Measurements from ENCODE around the gene MEIOSIN. TPM values are rescaled to one million over a fixed set of nuclear protein-coding genes. Genes with fewer than 3 reads are reported as not detected.
A peak's percentile ranks its signal among the peaks of the same experiment; 100 is the strongest.

MEIOSIN gene
- polyA plus RNA-seq, 1 donor from 2014 or later = not detected

DNA sequence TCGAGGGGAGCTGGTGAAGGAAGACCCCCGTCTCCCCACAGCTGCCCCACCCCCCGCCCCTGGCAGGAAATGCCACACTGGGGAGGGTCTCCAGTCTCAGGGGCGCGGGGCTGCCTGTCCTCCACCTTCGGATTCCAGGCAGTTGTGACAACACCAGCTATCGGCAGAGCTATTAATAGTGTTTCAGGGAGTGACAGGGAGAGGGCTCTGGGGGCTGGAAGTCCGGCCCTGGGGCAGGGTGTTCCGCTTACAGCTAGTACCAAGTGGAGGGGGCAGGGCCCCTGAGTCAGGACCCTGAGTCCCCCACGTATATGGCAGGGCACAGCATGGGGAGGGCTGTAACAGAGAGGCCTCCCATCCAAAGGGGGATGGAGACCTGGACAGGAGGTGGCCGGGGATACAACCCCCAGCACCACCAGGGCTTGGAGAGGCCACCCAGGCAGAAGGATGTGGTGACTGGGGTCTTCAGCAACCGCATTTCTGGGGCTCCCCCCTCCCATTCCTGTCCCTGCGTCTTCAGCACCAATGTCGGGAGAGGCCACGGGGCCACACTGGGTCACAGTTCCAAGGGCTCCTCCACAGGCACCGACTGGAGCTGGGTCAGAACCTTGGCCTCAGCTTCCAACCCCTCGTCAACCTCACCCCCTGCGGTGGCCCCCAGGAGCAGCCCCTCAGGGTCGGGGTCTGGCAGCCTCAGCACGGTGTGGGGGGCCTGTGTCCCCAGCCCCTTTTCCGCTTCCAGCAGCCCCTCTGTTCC is 31.9 kb downstream of the MEIOSIN start:
- no peaks in the 10 kb centered on the region for H4K20me1 ChIP-seq (ENCODE audit: insufficient read depth)
- no peak overlapping the region for H3K4me2 ChIP-seq (ENCODE audit: low read length)
- no peaks in the 10 kb centered on the region for H3K9me2 ChIP-seq (ENCODE audit: insufficient read depth, low read length)
- no peaks in the 10 kb centered on the region for H3K36me3 ChIP-seq (ENCODE audit: insufficient read depth, low read length)
- peak overlapping the region; percentile 2 for H3K4me3 ChIP-seq (ENCODE audit: low read length)
- no peak overlapping the region for H2AFZ ChIP-seq (ENCODE audit: low read depth, low read length)
- H3K9ac ChIP-seq (ENCODE audit: low read length) = peak overlapping the region; percentile 30
- no peaks in the 10 kb centered on the region for H3K79me2 ChIP-seq (replicated peaks; ENCODE audit: insufficient read depth, low read length)
- H3K27me3 ChIP-seq (ENCODE audit: insufficient read depth, low read depth, low read length) = peaks cover 22% of the 10 kb centered on the region
- no peaks in the 10 kb centered on the region for H3K9me3 ChIP-seq (ENCODE audit: low read length)
- no peak overlapping the region for H3K27ac ChIP-seq (ENCODE audit: low read length)
- no peaks in the 10 kb centered on the region for H3F3A ChIP-seq (ENCODE audit: insufficient read depth, low read length, poor library complexity, severe bottlenecking)
- TF ChIP-seq POLR2AphosphoS5 (IDR thresholded peaks at IDR 0.05) (no peak), SMC3 (conservative IDR thresholded peaks at IDR 0.05; ENCODE audit: poor library complexity) (no peak), TAF1 (IDR thresholded peaks at IDR 0.05; ENCODE audit: low read depth) (no peak)

DNA sequence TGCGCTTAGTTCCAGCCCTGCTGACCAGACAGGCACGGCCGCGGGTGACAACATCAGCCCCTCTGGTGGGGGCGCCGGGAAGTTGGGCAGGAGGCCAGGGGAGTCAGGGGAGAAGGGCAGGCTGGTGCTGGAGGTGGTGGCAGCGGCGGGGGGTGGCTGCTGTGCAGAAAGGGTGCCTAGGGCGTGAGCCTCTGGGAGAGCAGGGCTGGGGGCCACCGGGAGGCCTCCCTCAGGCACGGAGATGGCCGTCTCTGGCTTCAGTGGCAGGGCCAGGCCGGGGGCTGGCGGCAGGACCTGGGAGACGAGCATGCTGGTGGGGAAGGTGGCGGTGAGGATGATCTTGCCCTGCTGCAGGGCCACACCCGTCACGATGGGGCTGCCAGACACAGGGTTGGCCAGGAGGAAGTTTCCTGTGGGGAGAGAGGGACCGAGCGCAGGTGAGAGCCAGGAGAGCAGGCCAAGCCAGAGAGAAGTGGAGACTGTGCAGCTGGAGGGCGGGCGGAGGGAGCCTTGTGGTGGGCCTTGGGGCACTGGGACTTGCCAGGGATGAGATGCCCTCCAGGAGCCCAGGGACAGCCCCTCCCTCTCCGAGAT is 32.6 kb downstream of the MEIOSIN start:
- no peaks in the 10 kb centered on the region for H3K79me2 ChIP-seq (replicated peaks; ENCODE audit: insufficient read depth, low read length)
- H3F3A ChIP-seq (ENCODE audit: insufficient read depth, low read length, poor library complexity, severe bottlenecking) = no peaks in the 10 kb centered on the region
- H2AFZ ChIP-seq (ENCODE audit: low read depth, low read length) = no peak overlapping the region
- H3K4me3 ChIP-seq (ENCODE audit: low read length) = no peak overlapping the region
- no peaks in the 10 kb centered on the region for H3K9me3 ChIP-seq (ENCODE audit: low read length)
- no peaks in the 10 kb centered on the region for H3K36me3 ChIP-seq (ENCODE audit: insufficient read depth, low read length)
- H3K27me3 ChIP-seq (ENCODE audit: insufficient read depth, low read depth, low read length) = peaks cover 22% of the 10 kb centered on the region
- H4K20me1 ChIP-seq (ENCODE audit: insufficient read depth) = no peaks in the 10 kb centered on the region
- H3K27ac ChIP-seq (ENCODE audit: low read length) = no peak overlapping the region
- H3K4me2 ChIP-seq (ENCODE audit: low read length) = no peak overlapping the region
- no peak overlapping the region for H3K9ac ChIP-seq (ENCODE audit: low read length)
- TF ChIP-seq EP300 (conservative IDR thresholded peaks at IDR 0.05; ENCODE audit: poor library complexity, severe bottlenecking) (no peak), CTCF (IDR thresholded peaks at IDR 0.05; ENCODE audit: poor library complexity, severe bottlenecking) (no peak), SMC3 (conservative IDR thresholded peaks at IDR 0.05; ENCODE audit: poor library complexity) (no peak), REST (IDR thresholded peaks at IDR 0.05; ENCODE audit: borderline replicate concordance) (no peak), EZH2 (IDR thresholded peaks at IDR 0.05; ENCODE audit: borderline replicate concordance, insufficient read depth, low read length, poor library complexity, severe bottlenecking) (no peak), POLR2AphosphoS5 (IDR thresholded peaks at IDR 0.05) (no peak), MXI1 (conservative IDR thresholded peaks at IDR 0.05; ENCODE audit: poor library complexity, severe bottlenecking) (no peak), RAD21 (conservative IDR thresholded peaks at IDR 0.05) (no peak), TAF1 (IDR thresholded peaks at IDR 0.05; ENCODE audit: low read depth) (no peak)
- no peaks in the 10 kb centered on the region for H3K9me2 ChIP-seq (ENCODE audit: insufficient read depth, low read length)
